ENCODE results near the gene RFT1.
"Not testable (repeated sequence)": the region's sequence is repeated elsewhere in the genome, so short reads cannot be mapped to it uniquely, and the experiment has no call there.

RFT1 gene

GRCh38 chr3:53163444-53164387 lies 33.5 kb upstream of the RFT1 start:
- DNase-seq (ENCODE audit: low read depth, low spot score): no peak

GRCh38 chr3:53162672-53163443 lies 32.6 kb upstream of the RFT1 start:
- DNase-seq (ENCODE audit: low read depth, low spot score): no peak

GRCh38 chr3:53161820-53162671 lies 31.8 kb upstream of the RFT1 start:
- no peak for DNase-seq (ENCODE audit: low read depth, low spot score)

- no peak for DNase-seq (ENCODE audit: low read depth, low spot score)
Measured at GRCh38 chr3:53161450-53161819, 31.2 kb upstream of the RFT1 start.

- DNase-seq (ENCODE audit: low read depth, low spot score): peak; percentile 75
Measured at GRCh38 chr3:53160660-53161449, 30.6 kb upstream of the RFT1 start, which contains the start of gene PRKCD. TSS of gene PRKCD (plus strand) at chr3:53161209. CDS start at chr3:53178423, 17,214 bp downstream.

GRCh38 chr3:53160061-53160659 lies 29.9 kb upstream of the RFT1 start:
- DNase-seq (ENCODE audit: low read depth, low spot score): no peak

- peak; percentile 69 for DNase-seq (ENCODE audit: low read depth, low spot score)
Measured at GRCh38 chr3:53159156-53160060, 29.2 kb upstream of the RFT1 start.

GRCh38 chr3:53158765-53159155 lies 28.5 kb upstream of the RFT1 start:
- no peak for DNase-seq (ENCODE audit: low read depth, low spot score)

- DNase-seq (ENCODE audit: low read depth, low spot score): no peak
Measured at GRCh38 chr3:53157974-53158580, 27.8 kb upstream of the RFT1 start.

GRCh38 chr3:53156368-53156834 lies 26.2 kb upstream of the RFT1 start:
- no peak for DNase-seq (ENCODE audit: low read depth, low spot score)

- no peak for DNase-seq (ENCODE audit: low read depth, low spot score)
Measured at GRCh38 chr3:53155760-53156159, 25.5 kb upstream of the RFT1 start.

- DNase-seq (ENCODE audit: low read depth, low spot score): no peak
Measured at GRCh38 chr3:53154881-53155285, 24.6 kb upstream of the RFT1 start.

- no peak for DNase-seq (ENCODE audit: low read depth, low spot score)
Measured at GRCh38 chr3:53153980-53154379, 23.7 kb upstream of the RFT1 start.

GRCh38 chr3:53153264-53153823 lies 23.1 kb upstream of the RFT1 start:
- DNase-seq (ENCODE audit: low read depth, low spot score): no peak

- no peak for DNase-seq (ENCODE audit: low read depth, low spot score)
Measured at GRCh38 chr3:53151870-53152660, 21.8 kb upstream of the RFT1 start.

- no peak for DNase-seq (ENCODE audit: low read depth, low spot score)
Measured at GRCh38 chr3:53151465-53151864, 21.2 kb upstream of the RFT1 start.

GRCh38 chr3:53151086-53151438 lies 20.8 kb upstream of the RFT1 start:
- not testable (repeated sequence) for DNase-seq (ENCODE audit: low read depth, low spot score)

Measured in ELF-1 (cell line).